Stimulated activated CD4-positive, alpha-beta T cell treated with anti-CD3 and anti-CD28 coated beads, Interleukin-1b, Interleukin-23, amount 100 ng/mL, for 48 hours (primary cell): ENCODE measurements around the gene SH2D5.

Experiments used
- DNase-seq: peaks from one replicate; pipeline ENCODE4 v3.0.0-alpha.2; 2020

SH2D5 gene

DNA sequence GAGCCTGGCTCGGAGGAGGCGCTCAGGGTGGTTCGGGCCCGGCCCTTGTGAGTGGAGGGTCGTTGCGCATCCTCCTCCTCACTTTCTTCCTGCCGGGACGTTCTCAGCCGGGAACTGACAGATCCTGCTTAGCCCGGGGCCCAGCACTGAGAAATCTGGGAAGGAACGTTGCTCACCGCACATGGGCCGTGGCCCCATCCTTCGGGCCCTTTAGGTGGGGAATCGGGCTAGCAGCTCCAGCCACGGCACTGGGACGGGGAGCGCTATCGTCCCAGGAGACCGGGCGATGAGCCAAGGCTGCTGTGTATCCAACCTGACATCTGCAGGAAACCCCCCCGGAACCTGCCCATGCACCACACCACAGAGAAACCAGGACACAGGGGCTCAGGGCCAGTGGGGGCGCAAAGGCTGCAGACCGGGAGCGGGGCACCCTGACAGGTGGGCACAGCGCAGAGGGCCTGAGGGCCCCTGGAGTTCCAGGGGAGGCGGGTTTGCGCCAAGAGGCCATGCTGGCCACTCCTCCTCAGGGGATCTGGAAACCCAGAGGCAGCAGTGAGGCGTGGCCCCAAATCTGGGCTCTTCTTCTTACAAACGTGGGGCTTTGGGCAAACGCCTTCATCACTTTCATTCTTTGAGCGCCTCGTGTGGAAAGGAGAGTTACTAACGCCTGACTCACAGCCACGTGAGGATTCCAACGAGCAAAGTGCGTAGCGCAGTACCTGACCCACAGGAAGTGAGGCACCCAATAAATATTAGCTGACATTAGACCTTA is at the start of gene SH2D5:
Gene SH2D5, minus strand, starts transcription at position 116 of the 772 bp plus-strand sequence. CDS start 4,659 bp downstream, outside the sequence.
- peak; percentile 83 for DNase-seq

- DNase-seq: no peak
Measured at GRCh38 chr1:20775700-20776099, 43.2 kb upstream of the SH2D5 start.

GRCh38 chr1:20771780-20772179 is 39.3 kb upstream of the SH2D5 start:
- DNase-seq: no peak

DNA sequence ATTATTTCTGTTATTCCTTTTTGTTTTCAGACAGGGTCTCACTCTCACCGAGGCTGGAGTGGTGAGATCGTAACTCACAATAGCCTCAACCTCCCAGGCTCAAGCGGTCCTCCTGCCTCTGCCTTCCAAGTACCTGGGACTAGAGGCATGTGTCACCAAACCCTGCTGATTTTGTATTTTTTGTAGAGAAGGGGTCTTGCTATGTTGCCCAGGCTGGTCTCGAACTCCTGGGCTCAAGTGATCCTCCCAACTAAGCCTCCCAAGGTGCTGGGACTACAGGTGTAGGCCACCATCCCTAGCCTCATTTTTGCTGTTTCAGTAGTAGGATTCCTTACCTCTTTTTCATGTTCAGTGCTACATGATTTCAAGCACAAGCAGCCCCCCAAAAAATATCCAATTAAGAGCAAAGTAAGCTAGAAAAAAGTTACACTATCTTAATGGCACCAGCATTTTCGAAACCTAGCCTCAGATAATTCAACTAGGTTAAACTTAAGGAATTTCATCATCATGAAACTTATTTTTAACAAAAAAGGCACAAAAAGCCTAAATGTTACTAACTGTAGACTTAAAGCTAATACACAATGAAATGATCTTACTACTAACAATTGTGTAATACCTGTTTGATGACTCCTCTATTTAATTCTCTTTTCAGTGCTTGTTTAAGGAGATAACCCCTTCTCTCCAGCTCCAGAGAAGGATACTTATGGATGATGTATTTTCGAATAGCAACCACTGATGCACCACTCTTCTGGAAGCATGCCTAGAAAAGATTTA is 38.0 kb upstream of the SH2D5 start:
- DNase-seq: no peak

- no peak for DNase-seq
Measured at GRCh38 chr1:20767271-20767670, 34.8 kb upstream of the SH2D5 start.

DNA sequence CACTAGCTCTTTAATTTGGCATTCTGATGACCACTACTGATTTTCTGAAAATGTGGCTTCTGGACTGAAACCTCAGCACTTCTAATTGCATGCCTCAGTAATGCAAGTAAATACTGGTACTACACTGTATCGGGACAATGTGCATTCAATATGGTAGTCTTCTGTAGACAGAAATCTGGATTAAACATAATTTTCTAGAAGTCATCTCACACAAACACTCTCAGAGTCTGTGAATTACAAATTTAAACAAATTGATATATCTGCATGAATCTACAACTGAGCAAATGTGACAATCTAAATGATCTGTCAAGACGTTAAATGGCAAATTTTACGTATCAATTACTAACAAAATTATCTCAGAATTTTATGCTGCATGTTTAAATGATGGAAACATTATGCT is 30.9 kb upstream of the SH2D5 start:
- no peak for DNase-seq

DNA sequence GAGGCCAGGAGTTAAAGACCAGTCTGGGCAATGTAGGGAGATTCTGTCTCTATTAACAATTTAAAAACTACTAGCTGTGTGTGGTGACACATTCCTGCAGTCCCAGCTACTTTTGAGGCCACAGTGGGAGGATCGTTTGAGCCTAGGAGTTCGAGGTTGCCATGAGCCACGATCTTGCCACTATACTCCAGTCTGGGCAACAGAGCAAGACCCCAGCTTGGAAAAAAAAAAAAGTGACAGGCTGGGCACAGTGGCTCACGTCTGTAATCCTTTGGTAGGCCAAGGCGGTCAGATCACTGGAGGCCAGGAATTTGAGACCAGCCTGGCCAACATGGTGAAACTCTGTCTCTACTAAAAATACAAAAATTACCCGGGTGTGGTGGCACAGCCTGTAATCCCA is 27.8 kb upstream of the SH2D5 start:
- DNase-seq: no peak

DNA sequence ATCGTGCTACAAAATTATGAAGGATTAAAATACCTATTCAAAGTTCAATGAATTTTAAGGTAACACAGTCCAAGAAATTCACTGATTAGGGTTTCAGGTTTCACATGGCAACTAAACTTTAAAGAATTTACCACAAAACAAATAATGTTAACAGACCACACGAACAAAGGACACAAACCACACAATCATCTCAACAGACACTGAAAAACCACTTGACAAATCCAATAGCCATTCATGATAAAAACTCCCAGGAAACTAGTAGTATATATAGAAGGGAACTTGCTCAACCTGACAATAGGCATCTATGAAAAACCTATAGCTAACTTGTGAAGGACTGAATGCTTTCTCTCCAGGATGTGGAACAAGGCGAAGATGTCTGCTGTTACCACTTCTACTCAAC is 21.1 kb upstream of the SH2D5 start:
- no peak for DNase-seq

DNA sequence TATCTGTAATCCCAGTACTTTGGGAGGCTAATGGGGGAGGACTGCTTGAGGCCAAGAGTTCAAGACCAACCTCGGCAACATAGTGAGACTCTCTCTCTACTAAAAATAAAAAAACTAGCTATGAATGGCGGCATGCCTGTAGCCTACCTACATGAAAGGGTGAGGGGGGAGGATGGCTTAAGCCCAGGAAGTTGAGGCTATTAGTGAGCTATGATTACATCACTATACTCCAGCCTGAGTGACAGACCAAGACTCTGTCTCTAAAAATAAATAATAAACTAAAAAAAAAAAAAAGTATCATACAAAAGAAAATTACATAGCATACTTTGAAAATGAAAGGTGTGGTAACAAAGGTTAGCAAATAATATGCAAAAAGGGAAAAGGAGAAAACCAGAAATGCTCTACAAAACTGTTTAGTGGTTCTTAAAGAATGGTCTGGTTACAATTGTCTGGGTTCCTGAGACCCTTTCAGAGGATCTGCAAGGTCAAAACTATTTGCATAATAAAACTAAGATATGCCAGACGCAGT is 19.0 kb upstream of the SH2D5 start:
- no peak for DNase-seq

DNA sequence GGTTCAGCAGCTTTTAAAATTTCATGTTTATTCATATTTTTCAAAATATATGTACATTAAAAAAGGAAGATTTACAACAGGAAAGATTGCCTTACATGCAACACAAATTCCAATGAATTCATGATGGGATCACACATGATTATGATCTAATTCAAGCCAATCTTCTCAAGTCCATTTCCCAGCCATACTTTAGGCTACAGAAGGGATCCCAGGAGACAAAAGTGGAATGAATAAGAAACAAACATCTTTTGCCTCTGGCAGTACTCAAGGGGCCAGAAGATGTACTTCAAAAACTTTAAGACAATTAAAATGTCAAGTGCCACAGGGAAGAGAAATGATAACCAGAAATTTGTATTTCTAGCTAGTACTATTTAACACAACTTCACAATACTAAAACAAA is 10.2 kb upstream of the SH2D5 start:
- no peak for DNase-seq

DNA sequence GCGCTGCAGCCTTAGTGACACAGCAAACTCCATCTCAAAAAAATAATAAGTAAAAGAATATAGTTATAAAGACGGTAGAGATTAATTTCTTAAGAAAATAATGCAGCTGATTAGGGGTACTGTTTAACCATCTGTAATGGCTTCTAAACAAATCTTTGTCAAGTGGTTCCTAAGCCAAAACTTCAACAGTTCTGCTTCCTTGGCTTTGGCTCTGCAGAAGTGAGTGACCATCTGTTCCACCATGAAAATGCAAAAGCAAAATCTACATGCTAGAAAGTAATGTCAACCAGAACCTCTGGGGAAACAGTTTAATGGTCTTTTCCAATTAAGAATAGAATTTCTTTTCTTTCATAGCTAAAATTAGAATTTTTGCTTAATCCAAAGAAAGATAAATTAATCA is 8.3 kb upstream of the SH2D5 start:
- DNase-seq: no peak

- no peak for DNase-seq
Measured at GRCh38 chr1:20739225-20739624, 6.7 kb upstream of the SH2D5 start.

GRCh38 chr1:20735581-20736111 is 3.1 kb upstream of the SH2D5 start:
- no peak for DNase-seq

DNA sequence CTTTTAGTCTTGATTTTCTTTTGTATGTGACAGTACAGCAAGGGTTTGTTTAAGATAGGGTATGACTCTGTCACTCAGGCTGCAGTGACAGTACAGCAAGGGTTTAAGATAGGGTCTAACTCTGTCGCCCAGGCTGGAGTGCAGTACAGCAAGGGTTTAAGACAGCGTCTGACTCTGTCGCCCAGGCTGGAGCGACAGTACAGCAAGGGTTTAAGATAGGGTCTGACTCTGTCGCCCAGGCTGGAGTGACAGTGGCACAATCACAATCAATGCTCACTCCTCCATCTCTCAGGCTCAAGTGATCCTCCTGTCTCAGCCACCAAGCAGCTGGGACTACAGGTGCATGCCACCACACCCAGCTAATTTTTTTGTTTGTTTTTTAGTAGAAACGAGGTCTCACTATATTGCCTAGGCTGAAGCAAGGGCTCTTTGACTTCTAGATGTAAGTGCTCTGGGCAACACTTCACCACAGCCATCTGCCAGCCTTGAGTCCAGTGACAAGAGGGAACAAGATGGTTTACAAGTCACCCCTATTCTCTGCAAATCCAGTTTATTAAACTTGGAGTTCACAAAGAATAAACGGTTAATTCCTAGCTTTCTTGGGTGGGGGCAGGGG is 965 bp upstream of the SH2D5 start:
- no peak for DNase-seq

DNA sequence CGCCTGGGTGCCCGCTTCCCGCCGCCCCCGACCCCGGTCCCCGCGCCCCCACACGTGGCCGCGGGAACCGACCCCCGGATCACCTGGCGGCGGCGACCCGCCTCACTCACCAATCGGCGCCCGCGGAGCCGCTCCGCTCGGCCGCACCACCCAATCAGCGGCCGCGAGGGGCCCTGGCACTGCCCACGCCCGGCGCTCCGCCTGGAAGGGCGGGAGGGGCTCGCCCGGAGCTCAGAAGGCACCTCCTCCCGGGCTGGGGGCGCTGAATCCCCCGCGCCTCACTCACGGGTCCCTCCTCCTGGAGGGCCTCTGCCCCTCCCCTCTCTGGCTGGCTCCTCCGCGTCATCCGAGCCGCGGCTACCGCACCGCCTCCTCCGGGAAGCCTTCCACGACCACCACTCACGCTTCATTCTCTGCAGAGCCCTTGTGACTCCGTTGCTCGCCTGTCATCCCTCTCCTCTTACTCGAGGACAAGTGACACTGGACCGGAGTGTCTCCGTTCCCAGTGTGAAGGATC is 374 bp downstream of the SH2D5 start:
- peak; percentile 50 for DNase-seq

DNA sequence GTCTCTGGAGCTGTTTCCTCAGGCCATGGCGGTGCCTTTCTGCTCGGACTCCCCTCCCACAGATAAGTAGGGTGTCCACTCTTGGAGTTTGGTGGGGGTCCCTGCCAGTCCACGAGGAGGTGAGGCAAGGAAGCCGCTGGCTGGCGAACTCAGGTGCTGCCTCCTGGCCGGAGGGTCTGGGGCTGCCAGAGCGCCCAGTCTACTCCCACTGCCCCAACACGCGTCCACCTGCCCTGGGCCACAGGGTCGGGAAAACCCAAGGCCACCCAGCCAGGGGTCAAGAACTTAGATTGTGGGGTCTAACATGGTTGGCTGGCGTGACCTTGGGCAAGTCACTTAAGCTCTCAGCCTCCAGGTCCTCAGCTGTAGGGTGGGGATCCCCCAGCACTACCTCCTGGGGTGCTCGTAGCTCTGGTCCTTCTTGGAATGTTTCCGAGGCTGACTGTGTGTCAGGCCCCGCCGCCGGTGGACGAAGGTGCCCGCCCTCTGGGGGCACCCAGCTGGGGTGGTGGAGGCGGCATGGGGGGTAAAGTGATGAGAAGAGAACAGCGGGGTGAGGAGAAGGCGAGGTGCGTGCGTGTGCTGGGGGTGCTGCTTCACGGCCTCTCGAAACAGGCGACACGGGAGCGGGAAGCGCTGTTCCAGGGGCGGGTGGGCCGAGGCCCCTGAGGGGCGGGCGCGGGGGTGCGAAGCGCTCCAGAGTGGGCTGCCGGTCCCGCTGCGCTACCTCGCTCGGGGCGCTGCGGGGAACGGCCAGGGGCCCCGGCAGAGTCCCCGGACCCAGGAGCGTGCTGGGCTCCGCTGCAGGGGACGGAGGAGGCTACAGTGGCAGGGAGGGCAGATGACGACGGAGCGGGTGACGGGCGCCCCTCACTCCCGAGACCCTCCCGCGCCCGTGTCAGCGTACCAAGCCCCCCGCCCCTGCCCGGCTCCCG is 1.2 kb downstream of the SH2D5 start:
- DNase-seq: no peak

DNA sequence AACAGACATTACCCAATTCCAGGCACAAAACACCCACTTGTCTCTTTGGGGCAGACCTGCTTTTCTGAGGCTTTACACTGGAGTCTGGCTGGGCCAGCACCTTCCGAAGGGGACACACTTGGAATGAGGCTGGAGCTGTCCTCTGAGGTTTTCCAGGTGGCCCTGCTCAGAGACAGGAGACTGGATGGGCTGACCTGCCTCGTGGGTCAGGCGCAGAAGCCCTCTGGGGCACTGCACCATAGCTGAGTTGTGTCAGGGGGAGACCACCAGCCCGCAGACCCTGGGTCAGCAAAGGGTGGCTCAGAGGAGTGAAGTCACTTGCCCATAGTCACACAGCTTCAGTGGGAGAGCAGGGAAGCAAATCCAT is 1.8 kb downstream of the SH2D5 start:
- no peak for DNase-seq

DNA sequence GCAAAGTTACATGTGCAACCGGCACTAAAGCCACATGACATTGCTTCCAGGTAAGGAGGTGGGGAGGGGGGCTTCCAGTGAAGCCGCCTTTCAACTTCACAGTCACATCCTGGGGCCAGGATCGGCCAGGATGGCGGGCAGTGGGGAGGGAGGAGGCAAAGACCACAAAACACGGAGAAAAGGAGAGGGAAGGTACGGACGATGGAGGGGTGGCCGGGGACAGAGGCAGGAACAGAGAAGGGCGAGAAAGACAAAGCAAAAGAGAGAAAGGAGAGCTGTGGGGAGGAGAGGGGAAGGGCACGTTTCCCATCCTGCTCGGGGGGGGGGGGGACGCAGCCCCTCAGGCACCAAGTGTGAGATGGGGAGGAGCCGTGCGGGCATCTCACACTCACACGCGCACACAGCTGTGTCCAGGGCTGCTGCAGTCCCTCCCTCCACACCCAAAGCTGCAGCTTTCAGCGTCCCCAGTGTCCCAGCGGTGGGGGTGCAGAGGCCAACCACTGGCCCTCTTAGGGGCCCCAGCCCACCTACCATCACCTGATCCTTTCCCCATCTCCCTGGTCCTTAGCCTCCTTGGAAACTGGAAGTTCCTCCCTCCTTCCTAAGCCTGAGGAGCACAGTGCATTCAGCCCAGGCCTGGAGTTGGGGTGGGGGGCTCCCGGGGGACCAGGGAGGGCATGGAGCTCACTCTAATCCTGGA is 2.4 kb downstream of the SH2D5 start:
- DNase-seq: no peak

- no peak for DNase-seq
Measured at GRCh38 chr1:20729155-20729931, 3.2 kb downstream of the SH2D5 start.

DNA sequence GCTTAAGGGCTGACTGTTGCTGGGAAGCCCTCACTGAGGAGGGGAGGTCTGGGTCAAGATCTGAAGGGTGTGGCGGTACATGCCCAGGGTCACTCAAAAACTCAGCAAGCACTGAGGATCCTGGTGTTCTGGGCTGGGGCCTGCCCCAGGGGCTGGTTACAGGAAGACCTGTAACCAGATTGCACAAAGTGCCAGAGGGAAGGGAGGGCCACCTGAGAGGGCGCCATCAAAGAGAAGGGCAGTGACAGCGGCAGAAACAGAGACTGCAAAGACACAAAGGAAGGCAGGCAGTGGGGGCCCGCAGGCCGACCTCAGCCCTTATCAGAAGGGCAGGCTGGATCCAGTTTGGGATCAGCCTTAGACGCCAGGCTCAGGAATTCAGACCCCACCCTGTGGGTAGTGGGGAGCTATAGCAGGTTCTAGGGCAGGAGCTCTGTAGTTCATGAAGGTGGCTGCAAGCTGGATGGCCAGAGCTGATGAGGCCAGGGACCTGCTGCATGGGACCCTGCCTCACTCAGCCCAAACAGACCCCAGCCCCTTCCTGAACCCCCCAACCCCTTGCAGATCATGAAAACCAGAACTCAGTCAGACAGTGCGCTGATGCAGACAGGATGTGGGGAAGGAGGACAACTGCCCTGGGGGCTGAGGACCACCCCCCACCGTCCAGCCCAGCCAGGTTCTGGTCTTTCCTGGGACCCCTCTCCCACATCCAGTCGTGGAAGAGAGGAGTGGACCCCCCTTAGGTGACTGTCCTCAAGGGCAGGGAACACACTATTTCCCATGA is 3.9 kb downstream of the SH2D5 start:
- DNase-seq: no peak
